NCI-H2196 treated with DMSO at 0.1 percent for 48 hours (cell line): ENCODE measurements around the gene TJP1.
A peak's percentile ranks its signal among the peaks of the same experiment; 100 is the strongest.

Experiments used
- DNase-seq: peaks from one replicate; lab custom pipeline; 2025; ENCODE audit not compliant: unreplicated experiment; lab: John Stamatoyannopoulos, UW

Gene TJP1

DNA sequence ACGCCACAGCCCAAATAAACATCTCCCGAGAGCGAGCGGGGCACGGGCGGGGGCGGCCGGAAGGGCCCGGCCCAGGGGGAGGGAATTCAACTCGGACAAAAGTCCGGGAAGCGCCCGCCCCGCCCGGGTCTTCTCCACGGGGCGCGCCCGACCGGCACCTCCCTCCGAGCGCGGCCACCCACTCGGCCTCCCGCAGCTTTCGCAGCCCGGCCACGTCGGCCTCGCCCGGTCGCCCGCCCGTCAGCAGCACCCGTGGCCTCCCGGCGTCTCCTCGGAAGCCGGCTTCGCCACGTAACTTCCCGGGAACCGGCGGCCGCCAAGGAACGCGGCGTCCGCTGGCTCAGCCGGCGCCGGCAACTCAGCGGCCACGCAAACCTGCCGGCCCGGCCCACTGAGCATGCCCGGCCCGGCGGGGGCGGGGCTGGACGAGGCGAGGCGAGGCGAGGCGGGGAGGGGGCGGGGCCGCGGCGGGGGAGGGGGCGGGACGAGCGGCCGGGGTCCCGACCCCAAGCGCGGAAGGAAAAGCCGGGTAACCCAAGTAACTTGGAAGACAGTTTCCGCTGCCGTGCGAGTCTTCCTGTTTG lies at the start of gene TJP1:
TJP1 (minus strand) TSS at position 369 of the 584 bp plus-strand sequence. CDS start 440 bp downstream, outside the sequence.
- DNase-seq, result peak; percentile 11

DNA sequence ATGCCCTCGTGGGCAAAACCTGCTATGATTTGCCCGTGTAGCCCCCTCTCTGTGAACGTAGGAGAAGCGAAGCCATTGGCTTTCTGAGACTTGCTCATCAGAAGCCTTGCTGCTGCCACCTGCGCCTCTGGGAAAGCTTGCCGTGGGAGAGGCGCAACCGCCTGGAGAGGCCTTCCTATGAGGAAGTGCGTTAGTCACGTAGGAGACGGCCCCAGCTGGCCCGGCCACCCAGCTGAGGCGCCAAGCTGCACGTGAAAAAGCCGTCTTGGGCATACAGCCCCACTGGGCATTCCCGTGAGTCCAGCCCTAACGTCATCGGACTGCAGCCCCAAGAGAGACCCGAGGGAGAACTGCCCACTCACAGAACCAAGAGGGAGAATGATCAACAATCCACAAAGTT lies 49.1 kb upstream of the TJP1 start:
- no peak for DNase-seq

DNA sequence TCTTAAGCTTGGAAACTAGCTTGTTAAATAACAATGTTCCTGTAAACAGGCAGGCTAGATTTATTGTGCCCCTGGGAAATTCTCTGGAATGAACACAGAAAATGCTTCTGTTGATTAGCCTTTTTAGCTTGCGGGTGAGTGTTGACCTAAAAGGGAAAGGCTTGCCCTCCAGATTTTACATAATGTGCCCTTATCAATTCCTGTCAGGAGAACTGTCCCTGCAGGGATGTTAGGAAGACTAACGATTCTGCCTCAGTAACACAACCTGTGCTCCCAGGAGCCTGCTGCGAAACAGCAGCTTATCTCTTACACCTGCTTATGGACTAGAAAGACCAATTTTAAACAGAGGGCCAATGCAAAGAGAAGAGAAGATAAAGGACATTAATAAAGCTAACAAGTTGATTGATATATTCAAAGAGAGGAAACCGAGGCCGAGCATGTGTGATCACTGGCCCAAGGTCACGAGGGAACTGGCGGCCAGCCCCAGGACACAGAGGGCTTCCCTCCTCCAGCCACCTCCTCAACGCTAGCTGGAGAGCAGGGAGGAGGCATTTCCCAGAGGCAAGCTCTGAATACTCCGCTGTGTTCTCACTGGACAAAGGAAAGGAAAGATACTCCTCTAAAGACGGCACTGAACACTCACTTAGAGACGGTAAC lies 48.4 kb upstream of the TJP1 start:
- no peak for DNase-seq

DNA sequence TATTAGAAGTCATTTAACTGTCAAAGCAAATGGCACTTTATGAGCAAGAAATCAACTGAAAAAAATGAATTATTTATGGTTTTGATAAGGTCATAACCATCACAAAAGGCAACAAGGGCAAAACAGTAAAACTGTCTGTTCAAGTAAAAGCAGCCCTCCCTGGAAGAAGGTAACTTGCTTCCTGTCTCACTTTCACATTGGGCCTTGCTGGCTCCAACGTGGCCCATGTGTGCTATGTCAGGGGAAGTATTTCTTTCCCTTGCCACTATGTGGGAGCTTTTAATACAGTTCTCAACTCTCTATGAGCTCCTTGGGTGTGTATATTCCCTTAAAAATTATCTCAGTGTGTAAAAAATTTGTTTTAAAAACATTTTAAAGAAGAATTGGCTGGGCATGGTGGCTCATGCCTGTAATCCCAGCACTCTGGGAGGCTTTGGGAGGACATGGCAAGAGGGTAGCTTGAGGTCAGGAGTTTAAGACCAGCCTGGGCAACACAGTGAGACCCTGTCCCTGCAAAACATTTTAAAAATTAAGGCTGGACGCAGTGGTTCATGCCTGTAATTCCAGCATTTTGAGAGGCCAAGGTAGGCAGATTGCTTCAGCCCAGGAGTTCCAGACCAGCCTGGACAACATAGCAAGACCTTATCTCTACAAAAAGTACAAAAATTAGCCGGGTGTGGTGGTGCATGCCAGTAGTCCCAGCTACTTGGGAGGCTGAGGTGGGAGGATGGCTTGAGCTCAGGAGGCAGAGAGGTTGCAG lies 45.2 kb upstream of the TJP1 start:
- DNase-seq, result no peak

DNA sequence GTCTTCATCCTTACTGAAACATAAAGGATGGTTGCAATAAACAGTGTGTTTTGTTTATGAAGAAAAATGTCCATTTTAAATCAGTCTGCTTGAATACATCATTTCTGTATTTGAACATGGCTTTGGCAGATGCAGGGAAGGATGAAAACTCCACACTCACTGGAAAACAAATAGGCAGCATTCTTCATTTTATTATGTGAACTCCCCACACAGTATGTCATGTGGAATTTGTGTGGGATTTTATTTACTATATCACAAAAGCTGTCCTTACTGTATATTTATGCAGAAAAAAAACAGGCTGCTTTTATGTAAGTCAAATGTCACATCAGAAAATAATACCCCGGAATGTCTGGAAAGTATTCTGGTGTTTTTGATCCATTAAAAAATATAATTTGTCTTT lies 44.1 kb upstream of the TJP1 start:
- no peak for DNase-seq

DNA sequence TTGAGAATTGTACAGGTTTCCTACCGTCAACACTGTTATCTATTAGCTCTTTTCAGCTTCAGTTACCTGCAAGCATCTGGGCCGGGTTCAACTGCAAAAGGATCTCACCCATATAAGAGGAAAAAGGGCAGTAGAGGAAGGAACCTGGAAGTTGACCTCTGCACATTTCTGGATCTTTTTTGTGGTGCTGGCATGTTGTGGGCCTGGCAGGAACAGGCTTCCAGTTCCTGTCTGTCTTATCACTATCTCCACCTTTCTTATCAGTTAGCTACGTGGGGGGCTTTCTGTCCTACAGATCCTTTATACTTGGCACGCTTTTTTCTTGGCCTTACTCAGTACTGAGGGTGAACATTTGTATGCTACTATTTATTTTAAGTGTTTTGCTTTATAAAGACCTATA lies 42.2 kb upstream of the TJP1 start:
- DNase-seq, result no peak

DNA sequence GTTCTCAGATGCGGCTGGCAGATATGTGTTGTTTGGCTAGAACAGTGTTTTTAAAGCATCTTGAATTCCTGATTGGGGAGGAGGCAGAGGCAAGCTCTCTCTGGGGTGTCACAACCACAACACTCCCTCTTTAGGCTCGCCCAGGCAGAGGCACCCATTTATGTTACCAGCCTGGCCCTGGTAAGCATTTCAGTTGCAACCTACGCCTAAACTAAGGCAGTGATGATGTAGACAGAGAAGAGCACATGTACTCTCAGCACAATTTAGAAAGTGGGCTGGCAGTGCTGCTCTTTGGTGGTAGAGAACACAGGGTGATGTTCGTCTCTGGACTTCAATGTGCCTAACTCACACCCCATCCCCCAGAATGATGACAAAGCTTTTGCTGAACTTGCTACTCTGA lies 41.2 kb upstream of the TJP1 start:
- DNase-seq, result no peak

DNA sequence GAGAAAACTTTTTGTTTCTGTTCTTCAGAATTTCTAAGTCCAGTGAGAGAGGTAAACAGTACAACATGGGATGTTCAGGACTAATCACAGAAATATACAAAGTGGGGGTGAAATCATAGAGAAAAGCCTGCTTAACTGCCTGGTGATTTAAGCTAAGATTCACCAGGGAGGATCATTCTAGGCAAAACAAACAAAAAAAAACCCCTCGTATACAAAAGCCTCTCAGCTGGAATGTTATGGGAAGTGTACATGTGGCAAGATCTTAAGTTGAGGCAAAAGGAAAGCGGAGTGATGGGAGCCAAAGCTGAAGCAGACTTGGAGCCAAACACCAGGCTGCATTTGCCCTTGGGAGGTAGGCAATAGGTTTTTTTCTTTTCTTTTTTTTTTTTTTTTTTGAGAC lies 40.0 kb upstream of the TJP1 start:
- no peak for DNase-seq

DNA sequence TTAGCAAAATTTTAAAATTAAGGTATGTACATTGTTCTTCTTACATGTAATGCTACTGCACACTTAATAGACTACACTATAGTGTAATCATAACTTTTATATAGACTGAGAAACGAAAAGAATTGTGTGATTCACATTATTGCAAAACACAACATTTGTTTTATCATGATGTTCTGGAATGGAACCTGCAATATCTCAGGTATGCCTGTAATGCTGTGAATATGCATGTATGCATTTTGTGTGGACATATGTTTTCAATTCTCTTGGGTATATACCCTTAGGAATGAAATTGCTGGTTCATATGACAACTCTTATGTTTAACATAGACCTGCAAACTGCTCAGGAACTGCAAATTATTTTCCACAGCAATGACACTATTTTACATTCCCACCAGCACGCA lies 38.6 kb upstream of the TJP1 start:
- DNase-seq, result no peak

DNA sequence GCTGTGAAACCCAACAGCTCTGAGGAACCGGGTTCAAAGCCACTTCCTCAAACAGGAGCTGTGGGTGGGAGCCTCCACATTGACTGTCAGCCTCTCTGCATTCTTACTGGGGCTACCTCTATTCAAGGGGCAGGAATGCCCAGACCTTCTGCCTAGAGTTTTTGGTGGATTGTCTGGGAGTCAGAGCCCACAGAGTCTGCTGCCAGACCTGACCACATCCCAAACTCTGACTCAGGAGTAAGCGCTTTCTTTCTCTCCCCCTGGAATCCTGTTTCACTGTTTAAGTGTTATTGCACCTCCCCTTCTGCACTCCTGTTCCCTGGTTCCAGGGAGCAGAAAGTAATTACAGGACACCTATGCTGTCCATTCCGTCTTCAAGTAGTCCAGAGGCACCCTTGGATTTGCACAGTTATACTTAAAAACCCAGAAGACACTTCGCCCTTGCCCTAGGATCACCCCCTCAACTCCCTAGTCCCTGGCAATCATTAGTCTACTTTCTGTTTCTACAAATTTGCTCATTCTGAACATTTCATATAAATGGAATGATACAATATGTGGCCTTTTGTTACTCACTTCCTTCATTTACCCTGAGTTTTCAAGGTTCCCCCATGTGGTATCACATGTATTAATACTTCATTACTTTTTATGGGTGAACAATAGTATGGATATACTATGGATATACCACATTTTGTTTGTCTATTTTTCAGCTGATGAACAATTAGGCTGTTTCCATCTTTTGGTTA lies 37.9 kb upstream of the TJP1 start:
- DNase-seq, result no peak

DNA sequence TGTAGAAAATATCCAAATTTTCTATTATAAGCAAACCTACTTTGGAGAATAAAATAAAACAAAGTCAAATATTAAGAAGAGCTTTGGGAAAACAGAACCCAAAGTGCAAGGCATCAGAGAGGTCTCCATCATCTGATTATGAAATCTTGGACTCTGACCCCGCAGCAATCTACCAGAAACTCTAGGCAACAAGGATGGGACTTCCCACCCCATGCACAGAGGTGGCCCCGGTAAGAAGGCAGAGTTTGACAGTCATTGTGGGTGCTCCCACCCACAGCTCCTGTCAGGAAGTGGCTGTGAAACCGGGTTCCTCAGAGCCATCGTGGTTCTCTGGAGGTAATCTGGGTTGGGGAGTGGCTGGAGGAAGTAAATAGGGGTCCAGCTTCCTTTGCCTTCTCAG lies 37.0 kb upstream of the TJP1 start:
- DNase-seq, result no peak

DNA sequence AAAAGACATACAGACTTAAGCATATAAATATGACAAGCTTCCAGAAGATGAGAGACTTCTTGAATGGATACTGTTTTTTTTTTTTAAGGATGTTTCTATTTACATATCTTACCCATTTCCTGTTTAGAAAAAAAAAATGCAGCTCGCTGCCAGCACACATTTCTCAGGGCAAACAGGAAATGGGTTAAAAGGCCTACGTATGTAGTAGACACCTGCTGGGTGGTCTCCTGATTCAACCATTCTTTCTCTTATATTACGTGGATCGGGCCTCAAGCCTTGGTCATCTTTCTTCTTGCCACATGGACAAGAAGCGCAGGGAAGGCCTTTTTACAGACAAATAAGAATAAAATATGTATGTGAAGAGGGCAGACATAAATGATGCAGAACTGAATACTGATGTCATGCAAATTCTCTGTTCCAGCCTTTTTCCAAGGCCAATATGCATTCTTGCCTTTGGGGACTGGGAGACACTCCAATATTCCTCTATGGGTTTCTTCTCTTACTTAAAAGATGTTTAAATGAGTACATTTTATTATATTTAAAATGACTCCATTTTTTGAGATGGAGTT lies 35.0 kb upstream of the TJP1 start:
- DNase-seq, result no peak

DNA sequence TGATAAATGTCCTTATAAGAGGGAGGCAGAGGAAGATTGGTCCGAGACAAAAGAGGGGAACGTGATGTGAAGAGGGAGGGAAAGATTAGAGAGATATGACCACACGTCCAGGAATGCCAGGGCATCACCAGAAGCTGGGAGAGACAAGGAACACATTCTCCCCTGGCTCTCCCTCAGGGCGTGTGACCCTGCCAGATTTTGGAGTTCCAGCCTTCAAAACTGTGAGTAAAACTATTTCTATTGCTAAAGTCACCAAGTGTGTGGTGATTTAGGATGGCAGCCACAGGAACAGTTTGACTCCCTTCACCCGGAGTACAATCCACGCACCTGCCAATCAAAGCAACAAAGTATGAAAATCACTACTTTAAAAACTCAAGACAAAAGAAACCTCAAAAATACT lies 32.1 kb upstream of the TJP1 start:
- DNase-seq, result no peak

DNA sequence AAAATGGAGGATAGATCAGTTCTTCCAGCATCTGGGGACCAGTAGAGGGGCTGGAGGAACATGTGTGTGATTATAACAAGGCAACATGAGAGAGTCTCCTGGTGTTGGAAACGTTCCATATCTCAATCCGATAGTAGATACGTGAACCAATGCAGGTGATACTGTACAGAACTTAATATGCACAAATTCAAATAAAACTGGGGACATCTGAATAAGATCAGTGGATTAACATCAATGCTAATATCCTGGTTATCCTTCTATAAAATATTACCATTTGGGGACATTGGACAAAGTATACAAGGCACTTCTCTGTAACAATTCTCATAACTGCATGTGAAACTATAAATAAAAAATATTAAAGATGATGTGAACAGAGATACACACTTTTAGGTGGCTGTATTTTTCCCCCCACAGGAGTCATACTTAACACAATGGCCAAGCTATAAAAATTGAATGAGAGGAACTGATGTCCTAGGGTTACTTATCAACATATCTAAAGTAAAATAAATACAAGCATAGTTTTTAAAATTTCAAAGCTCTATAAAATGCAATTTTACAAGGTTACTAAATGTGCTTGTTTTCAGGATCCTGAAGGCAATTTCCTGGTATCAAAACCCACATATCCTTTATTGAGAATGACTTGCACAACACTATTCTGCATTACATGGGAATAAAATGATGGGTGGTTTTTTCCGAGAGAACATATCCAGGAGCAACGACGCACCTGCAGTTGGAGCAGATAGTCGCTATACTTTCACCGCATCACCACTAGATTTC lies 31.1 kb upstream of the TJP1 start:
- DNase-seq, result no peak

DNA sequence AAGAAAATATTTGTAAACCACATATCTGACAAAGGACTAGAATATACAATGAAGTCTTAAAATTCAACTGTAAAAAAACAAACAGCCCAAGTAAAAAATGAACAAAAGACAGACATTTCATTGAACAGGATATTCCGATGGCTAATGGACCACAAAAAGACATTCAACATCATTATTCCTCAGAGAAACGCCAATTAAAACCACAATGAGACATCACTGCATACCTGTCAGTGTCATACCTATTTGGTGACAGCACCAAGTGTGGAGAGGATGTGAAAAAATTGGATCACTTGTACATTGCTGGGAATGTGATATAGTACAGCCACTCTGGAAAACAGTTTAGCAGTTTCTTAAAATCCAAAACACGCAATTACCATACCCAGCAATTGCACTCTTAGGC lies 29.9 kb upstream of the TJP1 start:
- no peak for DNase-seq

DNA sequence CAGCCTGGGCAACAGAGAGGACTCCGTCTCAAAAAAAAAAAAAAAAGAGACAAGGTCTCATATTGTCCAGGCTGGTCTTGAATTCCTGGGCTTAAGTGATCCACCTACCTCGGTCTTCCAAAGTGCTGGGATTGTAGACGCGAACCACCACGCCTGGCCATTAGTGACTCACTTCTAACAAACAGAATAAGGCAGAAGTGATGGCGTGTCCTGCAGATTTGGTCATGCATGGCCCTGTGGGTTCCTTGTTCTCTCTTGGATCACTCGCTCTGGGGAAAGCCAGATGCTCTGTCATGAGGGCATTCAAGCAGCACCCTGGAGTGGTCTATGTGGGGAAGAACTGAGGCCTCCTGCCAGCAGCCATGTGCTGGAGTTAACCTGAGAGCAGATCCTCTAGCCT lies 27.4 kb upstream of the TJP1 start:
- DNase-seq, result no peak

DNA sequence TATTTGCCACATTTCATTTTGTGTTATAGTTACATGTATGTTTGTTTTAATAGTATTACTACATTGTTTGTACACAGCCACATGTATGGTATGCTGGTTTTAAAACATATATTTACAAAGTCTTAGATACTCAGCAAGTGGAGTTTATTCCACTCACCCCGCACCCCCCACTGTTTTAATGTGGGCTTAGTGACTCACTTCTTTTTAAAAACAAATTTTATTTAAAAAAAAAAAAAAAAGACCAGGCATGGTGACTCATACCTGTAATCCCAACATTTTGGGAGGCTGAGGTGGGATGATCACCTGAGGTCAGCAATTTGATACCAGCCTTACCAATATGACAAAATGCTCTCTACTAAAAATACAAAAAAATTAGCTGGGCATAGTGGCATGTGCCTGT lies 26.9 kb upstream of the TJP1 start:
- no peak for DNase-seq

DNA sequence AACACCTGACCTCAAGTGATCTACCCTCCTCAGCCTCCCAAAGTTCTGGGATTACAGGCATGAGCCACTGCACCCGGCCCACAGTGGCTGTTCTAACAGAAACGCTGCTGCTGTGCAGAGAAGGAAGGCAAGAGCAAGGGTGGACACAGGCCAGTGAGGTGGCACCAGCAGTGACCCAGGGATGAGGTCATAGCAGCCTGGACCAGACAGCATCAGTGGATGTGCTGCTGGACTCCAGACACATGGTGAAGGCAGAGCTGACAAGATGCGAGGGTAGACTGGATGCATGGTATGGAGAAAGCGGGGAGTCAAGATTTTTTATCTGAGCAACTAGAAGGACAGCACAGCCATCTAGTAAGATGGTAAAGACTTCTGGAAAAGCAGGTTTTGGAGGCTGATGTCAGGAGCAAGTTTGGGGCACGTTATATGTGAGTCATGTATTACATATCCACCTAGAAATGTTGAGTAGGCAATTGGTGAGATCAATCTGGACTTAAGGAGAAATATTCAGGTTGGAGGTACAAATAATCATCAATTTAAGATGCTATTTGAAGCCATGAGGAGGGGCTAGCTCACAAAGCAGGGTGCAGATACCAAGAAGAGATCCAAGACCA lies 22.1 kb upstream of the TJP1 start:
- no peak for DNase-seq

DNA sequence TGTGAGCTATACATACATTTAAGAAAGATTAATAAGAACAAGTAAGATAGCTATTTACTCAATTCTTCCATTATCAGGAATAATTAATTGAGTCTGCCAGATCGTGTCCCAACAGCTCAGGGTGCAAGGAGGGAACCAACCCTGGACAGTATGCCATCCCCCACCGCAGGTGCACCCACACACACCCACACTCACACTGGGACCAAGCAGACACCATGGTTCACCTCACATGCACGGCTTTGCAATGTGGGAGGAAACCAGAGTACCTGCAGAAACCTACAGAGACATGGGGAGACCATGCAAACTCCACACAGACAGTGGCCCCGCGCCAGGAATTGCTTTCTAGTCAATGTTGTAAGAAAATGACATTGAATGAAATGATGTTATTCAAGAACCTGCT lies 20.0 kb upstream of the TJP1 start:
- no peak for DNase-seq

DNA sequence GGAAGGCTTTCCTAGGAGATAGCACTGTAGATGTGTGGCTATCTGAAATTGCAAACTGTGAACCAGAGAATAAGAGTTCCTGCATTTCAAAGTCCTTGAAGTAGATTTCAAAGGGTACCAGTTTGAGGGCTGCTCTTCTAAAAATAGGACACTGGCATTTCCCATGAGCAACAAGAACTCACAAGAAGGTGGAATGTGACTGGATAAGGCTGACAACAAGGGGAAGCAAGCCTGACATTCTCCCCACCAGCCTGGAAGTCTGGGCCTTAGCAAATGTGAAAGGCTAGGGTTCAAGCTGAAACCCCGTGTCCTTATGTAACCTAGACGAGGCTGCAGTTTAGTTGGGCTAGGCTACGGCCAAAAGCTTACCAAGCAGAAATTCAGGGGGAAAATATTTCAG lies 18.7 kb upstream of the TJP1 start:
- no peak for DNase-seq
